NCI-H82 (cell line): ENCODE measurements around the gene DGKQ.
A peak's percentile ranks its signal among the peaks of the same experiment; 100 is the strongest.

Source experiments
- DNase-seq: peaks from one replicate; lab custom pipeline; 2025; lab: John Stamatoyannopoulos, UW

The DGKQ gene

DNA sequence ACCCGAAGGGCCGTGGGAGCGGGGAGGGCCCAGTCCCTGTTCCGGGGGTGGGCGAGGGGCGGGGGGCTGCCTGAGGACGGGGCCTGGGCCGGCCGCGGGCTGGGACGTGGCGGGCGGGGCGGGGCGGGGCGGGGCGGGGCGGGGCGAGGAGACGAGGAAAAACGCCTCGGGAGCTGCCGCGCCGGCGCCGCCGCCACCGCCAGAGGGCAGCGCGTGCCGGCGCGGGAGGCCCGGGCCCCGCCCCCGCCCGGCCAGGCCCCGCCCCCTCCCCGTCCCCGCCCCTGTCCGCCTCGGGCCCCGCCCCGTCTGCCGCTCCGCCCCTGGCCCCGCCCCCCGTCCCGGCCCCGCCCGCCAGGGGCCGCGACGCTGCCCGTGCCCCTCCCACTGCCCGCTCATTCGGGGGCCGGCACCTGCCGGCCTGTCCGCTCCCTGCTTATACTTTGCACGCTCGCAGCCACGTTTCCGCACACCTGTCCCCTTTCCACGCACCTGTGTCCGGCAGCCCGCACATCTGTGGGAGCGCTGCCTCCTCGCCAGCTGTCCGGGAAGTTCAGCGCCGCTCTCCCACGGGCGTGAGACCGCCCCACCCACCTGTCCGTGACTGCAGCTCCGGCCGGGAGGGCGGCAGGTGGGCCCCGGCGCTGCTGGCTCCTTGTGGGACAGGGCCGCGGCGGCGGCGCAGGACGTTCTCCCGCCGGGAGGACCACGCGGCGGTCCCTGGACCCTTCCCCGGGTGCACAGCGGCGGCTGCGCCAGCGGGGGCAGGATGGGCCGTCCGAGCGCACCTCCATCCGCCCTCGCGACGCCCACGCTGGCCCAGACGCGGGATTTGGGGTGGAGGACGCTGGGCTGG is 36.4 kb upstream of the DGKQ start:
- DNase-seq = peak; percentile 49

DNA sequence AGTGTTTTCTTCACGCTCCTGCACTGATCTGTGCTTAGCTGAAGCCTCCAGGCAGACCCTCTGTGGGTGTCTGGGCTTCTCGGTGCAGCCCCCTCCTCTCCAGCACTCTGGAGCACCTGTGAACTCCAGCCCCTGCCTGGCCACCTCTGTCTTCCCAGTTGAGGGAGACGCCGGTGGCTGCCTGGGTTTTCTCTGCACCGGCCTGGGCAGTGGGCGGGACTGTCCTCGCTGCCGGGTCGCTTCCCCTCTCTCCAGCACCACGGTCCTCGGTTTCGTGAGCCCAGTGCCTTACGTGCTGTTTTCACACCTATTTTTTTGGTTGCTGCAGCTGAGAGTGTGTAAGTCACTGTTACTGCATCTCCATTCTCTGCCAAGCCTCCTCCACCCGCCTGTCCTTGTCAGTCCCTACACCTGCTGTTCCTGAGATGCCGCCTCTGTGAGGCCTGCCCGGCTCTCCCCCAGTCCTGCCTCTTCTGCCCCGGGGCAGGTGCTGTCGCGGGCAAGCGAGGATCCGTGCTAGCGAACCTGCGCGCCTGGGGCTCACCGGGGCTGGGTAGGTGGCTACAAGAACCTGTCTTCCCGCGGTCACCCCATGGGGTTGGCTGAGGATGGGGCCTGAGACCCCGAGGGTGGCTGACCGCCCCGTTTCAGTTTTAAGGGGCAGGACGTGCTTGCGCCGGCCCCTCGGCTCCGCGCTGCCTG is 35.6 kb upstream of the DGKQ start:
- DNase-seq = no peak

DNA sequence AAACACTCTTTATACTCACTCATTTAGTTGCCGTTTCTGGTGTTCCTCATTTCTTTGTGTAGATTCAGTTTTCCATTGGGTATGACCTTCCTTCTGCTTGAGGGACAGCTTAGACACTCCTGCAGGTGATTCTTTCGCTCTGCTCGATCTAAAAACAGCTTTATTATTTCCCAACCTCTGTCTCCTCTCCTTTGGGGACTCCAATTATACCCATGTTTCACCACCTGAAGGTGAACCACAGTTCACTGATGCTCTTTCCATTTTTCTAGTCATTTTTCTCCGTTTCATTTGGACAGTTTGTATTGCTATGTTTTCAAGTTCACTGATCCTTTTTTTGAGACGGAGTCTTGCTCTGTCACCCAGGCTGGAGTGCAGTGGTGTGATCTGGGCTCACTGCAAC is 33.5 kb upstream of the DGKQ start:
- no peak for DNase-seq

DNA sequence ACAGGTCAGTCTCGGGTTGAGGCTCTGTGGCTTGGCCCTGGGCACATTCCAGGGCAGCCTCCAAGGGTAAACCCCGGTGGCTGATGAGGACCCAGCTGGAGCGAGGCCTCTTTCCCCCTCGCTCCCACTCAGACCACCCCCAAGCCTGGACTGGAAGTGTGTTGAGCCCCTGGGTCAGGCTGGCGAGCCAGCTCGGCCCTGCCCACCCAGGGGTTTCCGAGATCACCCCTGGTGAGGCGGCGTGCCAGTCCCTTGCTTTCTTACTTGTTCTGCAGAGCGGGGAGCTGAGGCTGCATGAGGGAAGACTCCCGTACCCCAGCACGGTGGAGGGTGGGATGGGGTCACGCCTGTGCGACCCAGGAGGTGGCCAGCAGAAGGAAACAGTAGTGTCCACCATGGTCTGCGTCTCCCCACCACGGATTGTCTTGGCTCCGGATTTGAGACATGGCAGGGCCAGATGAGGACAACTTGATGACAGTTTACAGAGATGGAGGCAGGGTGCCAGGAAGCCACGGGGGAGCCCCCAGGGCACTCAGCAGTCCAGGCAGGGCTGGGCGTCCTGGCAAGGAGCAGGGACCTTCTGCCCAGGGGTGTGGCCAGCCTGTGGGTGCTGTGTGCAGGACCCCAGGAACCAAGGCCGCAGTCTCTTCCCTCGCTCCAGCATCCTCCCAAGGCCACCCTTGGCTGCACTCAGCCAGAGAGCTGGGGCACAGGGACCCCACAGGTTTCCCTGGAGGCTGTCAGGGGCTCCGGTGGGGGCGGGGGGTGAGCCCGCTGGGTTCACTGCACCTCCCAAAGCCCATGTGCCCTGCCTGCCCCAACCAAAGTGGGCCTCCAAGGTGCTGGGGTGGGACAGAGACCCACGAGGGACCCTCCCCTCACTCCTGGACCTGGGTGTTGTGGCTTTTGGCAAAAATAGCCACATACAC is 31.5 kb upstream of the DGKQ start:
- no peak for DNase-seq

DNA sequence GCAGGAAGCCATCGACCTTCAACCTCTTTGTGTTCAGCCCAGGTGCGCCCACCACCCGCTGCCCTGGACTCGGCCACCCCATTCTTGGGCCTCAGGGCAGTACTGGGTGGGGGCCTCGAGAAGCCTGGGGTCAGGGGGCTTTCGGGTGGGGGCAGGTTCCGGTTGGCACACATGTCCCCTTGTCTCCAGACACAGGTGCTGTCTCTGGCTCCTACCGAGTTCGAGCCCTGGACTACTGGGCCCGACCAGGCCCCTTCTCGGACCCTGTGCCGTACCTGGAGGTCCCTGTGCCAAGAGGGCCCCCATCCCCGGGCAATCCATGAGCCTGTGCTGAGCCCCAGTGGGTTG is 30.7 kb upstream of the DGKQ start:
- DNase-seq = no peak

DNA sequence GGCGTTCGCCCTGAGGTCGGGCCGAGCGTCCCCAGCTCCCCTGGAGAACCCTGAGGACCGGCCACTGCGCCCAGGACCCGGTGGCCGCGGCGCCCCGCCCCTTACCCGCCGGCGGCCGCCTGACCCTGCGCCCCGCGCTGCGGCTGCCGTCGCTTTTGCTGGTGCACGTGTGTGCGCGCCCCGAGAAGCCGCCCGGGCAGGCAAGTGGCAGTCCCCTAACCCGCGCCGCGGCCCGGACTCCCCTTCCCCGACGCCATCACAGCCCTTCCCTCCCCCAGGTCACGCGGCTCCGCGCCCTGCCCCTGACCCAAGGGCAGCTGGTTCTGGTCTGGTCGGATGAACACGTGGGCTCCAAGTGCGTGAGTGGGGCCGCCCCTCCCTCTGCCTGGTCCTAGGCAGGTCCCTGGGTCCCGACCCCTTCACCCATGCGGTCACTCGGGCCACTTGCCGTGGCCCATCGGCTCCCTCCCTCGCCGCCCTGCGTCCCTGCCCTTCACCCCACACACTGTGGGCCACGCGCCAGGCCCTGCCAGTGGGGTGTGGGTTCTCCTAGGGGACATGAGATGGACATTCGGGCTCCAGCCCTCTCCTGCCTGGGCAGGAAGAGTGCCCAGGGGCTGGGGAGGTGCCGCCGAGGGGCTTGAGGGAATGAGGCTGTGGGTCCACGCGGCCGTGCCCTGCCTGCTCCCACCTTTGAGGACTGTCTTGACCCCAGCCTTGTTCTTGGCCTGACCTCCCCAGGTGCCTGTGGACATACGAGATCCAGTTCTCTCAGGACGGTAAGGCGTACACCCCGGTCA is 30.1 kb upstream of the DGKQ start:
- no peak for DNase-seq

DNA sequence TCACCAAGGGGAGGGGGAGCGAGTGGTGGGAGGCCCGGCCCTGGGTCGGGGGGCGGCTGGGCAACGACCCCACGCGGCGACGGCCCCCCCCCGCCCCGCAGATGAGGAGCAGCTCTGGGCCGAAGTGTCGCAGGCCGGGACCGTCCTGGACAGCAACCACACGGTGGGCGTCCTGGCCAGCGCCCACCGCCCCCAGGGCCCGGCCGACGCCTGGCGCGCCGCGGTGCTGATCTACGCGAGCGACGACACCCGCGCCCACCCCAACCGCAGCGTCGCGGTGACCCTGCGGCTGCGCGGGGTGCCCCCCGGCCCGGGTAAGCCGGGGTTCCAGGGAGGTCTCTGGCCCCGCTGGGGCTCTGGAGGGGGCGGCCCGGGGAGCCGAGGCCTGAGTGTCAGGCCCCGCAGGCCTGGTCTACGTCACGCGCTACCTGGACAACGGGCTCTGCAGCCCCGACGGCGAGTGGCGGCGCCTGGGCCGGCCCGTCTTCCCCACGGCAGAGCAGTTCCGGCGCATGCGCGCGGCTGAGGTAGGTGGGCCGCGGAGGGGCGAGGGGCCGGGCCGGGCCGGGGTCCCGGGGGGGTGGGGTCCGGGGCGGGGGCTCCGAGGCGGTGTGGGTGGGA is 29.4 kb upstream of the DGKQ start:
- no peak for DNase-seq

DNA sequence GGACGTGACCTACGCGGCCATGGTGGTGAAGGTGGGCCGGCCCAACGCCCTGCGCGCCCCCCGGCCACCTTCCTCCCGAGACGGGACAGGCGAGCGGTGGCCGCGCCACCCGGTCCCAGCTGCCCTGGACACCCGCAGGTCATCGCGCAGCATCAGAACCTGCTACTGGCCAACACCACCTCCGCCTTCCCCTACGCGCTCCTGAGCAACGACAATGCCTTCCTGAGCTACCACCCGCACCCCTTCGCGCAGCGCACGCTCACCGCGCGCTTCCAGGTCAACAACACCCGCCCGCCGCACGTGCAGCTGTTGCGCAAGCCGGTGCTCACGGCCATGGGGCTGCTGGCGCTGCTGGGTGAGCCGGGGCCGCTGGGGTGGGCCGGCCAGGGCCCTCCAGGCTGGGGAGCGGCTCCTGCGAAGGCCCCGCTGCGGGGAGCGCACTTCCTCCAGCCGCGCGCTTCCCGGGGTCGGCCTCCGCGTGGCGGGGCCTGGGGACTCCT is 28.8 kb upstream of the DGKQ start:
- DNase-seq = peak; percentile 10

DNA sequence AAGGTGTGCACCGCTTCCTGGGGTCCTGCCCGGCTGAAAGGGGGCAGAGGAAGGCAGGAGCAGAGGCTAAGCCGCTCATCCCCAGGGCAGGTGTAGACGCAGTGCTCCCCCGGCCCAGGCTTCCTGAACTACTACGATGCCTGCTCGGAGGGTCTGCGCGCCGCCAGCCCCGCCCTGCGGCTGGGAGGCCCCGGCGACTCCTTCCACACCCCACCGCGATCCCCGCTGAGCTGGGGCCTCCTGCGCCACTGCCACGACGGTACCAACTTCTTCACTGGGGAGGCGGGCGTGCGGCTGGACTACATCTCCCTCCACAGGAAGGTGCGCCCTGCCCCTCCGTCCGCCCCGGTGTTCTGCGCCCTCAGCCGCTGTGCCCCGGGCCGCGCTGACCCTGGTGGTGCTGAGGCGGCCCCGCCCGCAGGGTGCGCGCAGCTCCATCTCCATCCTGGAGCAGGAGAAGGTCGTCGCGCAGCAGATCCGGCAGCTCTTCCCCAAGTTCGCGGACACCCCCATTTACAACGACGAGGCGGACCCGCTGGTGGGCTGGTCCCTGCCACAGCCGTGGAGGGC is 28.3 kb upstream of the DGKQ start:
- DNase-seq = no peak

DNA sequence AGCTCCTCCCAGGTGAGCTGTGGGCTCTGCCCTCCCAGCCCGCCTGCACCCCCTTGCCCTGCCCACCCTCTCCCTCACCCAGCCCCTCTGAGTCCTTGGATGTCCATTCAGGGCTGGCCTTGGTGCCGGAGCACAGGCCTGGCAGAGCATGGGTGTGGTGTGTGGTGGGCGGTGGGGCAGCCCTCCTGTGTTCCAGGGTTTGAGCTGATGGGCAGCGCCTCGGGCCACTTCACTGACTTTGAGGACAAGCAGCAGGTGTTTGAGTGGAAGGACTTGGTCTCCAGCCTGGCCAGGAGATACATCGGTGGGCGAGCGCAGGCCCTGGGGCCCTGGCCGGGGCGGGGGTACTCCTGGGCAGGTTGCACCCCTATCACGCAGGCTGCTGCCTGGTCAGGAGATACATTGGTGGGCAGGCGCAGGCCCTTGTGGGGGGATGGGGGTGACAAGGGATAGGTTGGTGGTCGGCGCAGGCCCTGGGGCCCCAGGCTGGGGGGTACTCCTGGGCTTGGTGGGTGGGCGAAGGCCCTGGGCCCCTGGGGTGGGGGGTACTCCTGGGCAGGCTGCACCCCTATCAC is 27.4 kb upstream of the DGKQ start:
- DNase-seq = no peak

DNA sequence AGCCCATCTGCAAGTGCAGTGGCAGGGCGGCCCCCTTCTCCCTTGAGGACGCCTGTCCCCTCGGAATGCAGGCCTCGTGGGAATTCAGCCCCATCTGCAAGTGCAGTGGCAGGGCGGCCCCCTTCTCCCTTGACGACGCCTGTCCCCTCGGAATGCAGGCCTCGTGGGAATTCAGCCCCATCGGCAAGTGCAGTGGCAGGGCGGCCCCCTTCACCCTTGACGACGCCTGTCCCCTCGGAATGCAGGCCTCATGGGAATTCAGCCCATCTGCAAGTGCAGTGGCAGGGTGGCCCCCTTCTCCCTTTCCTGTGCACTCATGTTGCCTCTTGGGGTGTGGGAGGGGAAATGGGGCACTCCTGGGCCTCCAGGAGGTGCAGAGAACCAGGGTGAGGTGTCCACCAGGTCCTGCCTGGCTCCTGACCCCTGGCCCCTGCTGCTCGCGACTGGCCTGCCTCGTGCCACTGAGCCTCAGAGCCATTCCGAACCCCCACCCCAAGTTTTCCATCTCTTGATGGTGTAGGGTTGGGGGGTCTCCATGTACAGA is 26.6 kb upstream of the DGKQ start:
- DNase-seq = no peak

DNA sequence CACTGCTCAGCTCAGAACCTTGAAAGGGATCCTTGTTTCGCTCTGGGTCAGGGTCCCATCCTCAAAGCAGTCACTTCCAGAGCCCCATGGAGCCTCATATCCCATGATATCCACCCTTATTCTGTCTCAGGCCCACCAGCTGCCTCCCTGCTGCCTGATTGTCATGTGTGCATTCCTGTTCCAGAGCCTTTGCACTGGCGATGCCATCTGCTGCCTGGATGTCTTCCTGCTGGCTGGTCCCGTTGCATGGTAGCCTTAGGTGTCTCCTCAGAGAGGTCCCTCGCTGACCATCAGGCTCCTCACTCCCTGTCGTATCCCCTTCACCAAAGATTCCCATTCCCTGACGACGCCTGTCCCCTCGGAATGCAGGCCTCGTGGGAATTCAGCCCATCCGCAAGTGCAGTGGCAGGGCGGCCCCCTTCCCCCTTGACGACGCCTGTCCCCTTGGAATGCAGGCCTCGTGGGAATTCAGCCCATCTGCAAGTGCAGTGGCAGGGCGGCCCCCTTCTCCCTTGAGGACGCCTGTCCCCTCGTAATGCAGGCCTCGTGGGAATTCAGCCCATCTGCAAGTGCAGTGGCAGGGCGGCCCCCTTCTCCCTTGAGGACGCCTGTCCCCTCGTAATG is 26.0 kb upstream of the DGKQ start:
- peak; percentile 48 for DNase-seq

DNA sequence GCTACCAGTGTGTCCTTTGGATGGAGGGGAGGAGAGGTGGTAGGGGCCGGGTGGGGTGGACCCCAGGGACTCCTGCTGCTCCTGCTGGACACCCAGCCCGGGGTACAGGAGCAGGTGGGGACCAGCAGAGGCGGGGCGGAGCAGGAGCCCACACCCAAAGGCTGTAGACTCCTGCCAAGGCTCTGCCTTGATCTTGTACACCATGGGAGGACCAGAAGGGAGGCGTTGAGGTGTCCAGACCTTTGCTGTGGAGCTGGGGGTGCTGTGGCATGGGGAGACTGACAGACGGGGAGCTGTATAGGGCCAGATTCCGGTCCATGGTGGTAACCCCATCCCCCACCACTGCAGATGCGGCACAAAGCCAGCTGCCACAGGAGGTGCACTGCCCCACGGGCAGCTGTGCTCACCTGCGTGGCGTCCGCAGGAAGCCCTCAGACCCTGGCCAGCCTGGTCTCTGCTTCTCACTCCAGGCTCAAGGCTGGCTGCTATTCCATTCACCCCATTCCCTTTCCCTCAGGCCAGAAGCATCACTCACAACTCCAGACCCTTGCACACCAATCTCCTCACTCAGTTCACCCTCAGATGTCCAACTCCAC is 24.8 kb upstream of the DGKQ start:
- DNase-seq = no peak

DNA sequence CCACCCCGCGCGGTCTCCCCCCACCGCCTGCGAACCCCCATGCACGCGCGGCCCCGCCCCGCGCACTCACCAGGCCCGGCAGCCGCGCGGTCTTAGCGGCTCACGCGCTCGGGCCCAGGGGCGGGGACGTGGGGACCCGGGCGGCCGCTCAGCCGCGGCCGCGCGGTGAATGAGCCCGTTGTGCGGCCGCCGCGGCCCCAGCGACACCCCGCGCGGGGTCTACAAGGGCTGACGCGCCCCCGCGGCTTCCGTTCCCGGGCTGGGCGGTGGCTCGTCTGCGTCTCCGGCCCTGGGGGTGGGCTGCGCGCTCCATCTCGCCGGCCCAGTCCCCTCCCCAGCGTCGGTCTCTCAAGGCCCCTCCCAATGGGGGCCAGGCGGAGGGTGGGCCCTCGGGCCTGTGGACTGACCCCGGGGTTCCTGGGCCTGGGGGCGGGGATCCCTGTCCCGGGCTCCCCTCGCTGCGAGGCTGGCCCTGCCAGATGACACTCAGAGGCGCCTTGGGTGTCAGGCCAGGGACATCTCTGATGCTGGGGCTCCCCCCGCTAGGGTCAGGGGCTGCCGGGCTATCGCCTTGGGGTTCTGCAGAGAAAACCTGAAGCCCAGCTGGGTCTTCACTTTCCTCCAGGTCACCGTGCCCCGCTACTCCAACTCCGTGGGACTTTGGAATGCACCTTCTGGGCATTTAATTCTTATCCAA is 24.2 kb upstream of the DGKQ start:
- DNase-seq = no peak

DNA sequence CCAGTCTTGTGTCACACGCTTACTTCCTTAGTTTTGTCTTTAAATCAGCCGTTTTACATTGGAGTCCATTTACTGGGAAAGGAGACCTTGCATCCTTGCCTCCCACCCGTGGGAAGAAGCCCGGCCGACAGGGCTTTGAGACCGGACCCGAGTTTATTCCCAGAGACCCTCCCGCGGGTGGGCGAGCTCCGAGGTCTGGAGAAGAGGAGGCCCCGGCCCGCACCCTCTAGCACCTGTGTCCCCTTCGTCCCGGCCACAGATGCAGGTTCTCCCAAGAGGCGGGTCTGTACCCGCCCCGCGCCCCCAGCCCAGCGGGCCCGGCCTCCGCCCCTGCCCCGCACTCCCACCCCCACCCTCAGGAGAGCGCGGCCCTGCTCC is 23.6 kb upstream of the DGKQ start:
- no peak for DNase-seq

DNA sequence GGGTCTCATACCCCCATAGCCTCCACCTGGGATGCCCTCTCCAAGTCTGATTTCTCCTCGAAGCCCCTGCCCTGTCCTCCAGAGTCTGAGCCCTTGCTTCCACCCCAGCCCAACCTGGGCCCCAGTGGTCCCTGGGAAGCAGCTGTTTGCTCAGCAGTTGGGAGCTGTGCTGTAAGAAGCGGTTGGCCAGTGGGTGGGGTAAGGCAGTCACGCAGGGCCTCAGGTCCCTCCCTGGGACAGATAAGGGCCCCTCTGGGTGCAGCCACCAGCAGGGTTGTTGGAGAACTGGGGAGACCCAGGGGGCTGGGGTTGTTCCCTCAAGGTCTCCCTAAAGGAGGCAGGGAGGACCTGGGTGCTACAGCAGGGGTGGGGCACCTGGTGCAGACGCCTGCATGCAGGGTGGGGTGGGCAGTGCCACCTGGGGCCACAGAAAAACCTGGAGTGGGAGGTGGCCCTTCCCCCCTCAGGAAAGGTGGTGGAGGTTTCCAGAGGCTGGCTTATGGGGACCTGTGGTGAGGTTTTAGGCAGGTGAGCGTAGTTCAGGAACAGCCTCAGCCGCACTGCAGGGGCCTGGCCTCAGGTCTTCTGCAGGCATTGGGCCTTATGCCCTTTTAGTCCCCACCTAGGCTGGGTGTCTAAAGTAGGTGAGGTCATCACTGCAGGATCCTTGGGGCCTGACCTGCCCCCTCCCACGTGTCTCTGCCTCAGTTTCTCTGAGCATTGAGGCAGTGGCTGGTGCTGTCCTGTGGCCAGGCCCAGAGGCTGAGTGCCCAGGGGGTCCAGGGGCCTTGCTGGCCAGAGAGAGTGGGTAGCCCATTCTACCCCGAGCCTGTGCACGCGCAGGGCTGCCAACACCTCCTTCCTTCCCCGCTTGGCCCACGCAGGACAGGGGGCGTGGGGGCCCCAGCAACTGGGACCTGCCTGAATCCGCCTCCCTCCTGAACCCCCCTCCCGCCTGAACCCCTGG is 22.9 kb upstream of the DGKQ start:
- no peak for DNase-seq

DNA sequence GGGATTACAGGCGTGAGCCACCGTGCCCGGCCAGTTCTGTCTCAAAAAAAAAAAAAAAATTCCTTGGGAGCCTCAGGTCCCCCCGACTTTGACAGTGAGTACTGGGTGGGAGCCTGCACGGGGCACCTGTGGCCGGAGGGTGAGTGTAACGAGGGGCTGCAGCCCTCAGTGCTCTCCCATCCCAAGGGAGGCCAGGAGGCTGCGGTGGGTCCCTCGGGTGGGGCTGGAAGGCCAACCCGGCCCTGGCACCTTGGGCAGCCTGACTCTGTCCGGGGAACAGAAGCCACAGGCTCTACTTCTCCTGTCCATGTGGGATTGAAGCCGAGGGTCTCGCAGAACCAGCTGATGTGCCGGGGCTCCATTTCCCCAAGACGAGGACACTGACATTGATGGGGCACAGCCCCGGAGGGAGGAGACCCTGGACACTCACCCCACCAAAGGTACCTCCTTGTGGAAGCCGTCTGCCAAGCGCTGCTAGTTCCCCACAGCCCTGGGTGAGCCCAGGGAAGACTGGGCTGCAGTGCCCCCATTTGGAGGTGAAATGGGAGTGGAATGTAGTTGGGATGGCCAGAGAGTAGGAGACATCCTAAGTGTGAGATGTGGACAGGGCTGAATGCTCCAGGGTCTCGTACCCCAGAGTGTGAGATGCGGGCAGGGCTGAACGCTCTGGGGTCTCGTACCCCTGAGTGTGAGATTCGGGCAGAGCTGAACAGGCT is 22.1 kb upstream of the DGKQ start:
- DNase-seq = no peak
